ENCODE measurements around the gene OR4C6.

The OR4C6 gene

DNA sequence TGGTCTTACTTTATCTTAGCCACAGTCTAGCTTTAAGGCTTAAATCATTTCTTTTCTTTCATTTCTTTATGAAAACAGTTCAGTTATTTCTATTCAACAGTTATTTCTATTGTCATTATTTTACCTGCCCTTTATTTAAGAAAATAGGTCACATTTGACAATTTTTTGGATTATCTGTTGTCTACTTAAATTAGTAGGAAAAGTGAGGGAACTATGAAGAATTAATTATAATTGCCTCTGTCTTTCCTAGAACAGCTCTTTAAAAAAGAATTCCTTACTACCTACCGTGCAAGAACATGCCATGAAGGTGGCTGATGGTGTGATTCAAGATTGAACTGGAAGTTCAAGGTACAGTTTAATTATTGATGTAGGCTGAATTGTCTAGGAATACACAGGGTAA lies at the start of gene OR4C6:
OR4C6 (plus strand) TSS at position 301 of the 400 bp plus-strand sequence. CDS start 2,966 bp downstream, outside the sequence.
- DNase-seq = no peak

DNA sequence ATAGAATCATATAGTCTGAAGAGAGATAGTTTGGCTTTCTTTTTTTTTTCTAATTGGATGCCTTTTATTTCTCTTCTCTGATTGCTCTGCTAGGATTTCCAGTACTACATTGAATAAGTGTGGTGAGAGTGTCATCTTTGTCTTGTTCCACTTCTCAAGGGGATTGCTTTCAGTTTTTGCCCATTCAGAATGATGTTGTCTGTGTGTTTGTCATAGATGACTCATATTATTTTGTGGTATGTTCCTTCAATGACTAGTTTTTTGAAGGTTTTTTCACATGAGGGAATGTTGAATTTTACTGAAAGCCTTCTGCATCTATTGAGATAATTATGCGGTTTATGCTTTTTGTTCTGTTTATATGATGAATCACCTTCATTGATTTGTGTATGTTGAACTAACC lies 37.5 kb upstream of the OR4C6 start:
- no peak for DNase-seq

DNA sequence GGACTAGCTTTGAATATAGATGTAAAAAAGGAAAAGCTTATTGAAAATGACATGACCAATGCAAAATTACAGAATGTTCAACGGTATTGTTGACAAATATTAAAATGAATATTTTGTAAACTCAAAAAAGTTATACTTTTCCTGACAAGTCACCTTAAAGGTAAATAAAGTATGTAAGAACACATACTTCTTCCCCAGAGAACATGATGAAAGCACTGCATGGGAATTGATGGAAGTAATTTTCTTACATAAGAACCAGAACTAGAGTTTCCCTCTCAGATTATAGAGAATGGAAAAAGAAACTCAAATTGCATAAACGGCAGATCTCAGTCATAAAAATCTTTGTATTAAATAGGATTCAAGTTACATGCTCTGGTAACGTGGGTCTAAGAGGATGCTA lies 27.2 kb upstream of the OR4C6 start, which contains the start of gene OR4P4:
OR4P4 (plus strand) TSS at position 301 of the 400 bp plus-strand sequence.
- DNase-seq = no peak

DNA sequence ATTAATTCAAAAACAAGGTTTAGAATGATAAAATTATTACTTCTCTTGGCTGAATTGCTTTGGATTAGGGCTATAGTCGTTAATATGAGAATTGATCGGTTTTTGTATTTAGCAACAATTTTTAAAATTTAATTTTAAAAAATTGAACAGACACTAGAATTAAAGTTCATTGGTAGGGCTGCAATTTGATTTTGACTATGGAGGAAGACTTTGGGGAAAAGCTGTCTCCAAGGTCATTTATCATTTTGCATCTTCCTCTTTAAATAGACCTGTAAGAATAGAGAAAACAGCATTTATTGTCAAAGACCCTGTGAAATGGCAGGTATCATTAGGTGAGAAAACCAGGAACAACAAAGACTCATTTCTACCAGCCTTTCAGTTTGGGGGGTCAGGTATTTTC lies 14.0 kb upstream of the OR4C6 start, which contains the start of gene OR4S2:
OR4S2 (plus strand) TSS at position 301 of the 400 bp plus-strand sequence. CDS start 2,577 bp downstream, outside the sequence.
- no peak for DNase-seq

DNA sequence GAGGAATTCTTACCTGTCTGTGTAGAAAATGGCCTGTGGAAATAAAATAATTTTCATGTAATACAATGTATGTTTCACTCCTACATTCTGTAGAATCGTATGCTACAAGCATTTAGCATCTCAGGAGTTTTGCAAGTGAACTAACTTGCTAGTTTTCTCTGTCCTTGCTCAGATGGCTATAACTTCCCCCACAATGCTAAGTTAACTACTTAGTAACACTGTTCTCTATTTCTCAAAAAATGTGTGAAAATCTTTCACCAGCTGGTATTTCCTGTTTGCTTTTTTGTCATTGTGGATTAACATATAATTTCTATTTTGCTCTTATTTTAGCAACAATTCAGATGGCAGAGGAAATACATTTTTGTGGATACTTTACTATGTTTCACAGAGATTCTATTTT lies 9.4 kb upstream of the OR4C6 start:
- DNase-seq = no peak

DNA sequence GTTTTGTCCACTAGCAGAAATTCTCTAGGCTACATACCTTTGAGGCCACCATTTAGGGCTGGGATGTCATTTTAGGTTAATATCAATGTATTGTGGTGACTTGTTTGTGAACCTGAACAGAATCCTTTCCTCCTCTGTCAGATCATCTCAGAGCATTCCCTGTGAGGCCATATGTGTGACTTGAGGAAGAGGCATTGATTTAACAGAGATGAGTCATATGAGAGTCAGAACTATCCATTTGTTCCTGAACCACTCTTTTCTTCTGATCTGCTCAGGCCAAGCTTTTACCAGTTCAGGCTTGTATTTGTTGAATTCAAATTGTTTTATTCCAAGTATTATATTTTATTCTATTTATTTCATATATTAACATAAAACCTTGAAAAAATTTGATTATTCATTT lies 6.9 kb upstream of the OR4C6 start:
- no peak for DNase-seq

DNA sequence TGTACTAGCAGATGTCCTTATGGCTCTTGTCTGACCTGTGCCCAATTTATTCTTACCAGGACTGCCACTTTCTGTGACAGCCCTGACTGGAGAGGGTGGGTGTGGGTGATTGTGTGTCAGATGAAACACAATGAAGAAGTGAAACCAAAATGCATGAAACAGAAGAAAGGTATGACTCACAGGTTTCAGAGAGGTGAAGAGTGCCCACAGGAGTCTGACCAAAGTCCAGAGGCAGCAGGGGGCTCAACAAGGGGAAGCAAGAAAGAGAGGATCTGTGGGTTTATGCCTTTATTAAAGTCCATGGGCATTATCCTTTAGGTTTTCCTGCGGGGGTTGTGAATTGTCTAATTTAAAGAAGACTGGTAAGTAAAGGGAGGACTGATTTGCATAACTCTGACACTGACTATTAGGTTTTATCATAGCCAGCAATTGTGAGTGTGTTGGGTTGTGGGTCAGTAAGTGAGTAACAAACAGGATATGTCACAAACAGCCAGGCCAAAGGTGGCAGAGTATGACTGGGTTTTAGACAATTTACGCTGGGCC lies 3.9 kb upstream of the OR4C6 start:
- DNase-seq = no peak

DNA sequence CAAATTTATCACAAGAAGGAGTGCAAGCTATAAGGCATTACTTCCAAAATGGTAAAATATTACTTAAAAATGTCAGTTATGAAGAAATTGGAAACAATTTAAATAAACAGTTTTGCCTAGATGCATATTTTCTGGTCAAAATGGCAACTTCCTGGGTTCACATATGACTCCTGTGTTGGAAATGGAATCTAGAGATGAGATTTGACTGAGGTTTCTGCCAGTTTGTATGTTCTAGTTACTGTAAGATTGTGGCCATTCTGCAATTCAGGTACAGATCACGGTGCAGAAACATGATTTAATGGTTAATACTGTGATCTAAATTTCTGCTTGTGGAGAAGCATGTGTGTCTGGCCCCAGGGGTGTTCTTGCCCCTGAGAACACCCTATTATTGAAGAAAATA lies 3.4 kb upstream of the OR4C6 start:
- DNase-seq = no peak

DNA sequence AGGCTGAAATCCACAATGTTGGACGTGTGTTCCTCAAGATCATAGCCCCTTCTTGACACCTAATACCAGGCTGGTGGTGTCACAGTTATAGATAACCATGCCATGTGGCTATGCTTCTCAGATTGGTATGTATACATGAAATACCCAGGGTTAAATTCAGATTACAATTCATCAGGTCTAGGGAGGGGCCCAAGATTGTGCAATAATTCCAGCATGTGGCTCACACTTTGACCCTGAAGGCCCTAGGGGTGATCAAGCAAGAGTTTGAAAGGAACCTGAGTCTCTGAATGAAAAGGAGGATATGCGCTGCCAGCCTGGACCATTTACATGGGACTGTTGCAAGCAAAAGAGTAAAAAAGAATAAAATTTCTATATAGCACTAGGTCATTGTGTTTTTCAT lies 7.4 kb downstream of the OR4C6 start:
- DNase-seq = no peak

DNA sequence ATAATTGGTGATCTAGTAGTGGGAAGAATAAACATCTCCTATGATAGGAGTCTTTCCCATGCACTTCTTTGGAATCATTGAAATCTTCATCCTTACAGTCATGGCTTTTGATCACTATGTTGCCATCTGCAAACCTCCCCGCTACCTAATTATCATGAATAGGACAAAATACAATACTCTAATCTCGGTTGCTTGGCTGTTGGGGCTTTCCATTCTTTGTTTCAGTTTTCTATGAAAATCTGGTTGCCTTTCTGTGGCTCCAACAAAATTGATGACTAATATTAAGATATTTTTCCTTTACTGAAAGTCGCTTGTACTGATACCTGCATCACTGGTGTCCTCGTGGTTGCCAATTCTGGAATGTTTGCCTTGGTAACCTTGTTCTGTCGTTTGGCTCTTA lies 11.9 kb downstream of the OR4C6 start:
- no peak for DNase-seq

DNA sequence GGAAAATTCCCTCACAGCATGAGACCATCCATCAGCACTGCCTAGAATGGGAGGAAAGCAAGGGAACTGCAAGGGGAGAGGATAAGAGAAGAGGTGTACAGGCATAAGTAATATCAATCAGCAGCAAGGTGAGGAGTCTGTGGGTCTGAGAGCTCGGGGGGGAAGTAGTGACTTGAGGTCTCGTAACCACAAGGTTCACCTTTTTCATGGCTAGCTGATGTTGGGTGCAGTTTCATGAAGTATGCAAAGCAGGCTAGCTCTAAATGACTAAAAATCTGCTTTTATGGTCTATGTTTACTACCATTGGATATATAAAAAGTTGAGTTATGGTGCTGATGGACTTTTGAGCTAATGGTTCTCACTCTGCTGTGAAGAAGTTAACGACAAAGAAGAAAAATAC lies 35.8 kb downstream of the OR4C6 start:
- no peak for DNase-seq

DNA sequence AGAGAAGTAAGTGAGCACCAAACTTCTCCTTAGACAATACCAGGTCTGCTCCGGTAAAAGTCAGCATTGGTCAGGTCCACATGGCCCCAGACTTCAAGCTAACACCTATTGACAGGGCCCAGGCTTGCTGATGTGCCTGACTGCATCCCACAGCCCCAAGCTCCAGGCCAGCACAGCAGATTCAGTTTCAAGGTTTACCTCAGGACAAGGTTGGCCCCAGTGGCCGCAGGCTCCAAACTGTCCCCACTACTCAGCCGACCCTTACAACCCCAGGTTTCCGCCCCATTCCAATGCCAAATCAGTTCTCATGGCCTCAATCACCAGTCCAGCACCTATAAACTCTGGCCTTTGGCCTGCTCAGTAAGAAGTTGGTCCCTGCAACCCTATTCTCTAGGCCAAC lies 39.4 kb downstream of the OR4C6 start:
- no peak for DNase-seq

DNA sequence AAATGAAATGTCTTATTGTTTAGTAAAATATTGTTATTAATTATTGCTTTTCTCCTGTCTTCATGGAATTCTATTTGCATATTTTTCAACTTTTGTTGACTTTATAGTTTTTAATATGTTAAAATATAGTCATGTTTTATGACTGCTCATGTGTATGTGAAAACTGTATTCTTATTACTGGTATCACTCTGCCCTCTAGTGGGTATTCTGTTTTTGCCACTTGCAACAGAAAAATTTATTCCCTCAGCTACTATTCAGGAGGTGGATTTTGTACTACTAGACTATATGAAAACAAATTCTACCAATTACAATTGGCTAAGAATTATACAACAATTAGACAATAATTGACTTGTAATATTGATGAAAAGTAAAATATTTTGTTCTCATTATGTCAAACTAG lies 45.0 kb downstream of the OR4C6 start:
- DNase-seq = no peak

DNA sequence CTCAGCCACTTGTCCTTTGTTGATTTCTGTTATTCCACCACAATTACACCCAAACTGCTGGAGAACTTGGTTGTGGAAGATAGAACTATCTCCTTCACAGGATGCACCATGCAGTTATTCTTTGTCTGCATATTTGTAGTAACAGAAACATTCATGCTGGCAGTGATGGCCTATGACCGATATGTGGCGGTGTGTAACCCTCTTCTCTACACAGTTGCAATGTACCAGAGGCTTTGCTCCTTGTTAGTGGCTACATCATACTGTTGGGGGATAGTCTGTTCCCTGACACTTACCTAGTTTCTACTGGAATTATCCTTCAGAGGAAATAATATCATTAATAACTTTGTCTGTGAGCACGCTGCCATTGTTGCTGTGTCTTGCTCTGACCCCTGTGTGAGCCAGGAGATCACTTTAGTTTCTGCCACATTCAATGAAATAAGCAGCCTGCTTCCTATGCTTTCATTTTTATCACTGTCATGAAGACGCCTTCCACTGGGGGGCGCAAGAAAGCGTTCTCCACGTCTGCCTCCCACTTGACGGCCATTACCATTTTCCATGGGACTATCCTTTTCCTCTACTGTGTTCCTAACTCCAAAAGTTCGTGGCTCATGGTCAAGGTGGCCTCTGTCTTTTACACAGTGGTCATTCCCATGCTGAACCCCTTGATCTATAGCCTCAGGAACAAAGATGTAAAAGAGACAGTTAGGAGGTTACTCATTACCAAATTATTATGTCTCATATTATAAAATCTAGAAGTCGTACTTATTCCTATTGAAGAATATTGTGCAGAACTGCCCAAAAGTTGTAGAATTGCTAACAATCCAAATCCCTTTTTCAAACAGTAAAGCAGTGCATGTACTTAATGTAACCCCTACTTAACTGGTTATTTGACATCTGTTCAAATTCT lies 53.2 kb downstream of the OR4C6 start:
- DNase-seq = no peak
